ENCODE results near the gene ABHD16A. TPM values are rescaled to one million over a fixed set of nuclear protein-coding genes. Genes with fewer than 3 reads are reported as not detected.

ABHD16A gene
- total RNA-seq, 4 donors from 2014 or later, result 38.5 to 43.3 (median 40.1) TPM

DNA sequence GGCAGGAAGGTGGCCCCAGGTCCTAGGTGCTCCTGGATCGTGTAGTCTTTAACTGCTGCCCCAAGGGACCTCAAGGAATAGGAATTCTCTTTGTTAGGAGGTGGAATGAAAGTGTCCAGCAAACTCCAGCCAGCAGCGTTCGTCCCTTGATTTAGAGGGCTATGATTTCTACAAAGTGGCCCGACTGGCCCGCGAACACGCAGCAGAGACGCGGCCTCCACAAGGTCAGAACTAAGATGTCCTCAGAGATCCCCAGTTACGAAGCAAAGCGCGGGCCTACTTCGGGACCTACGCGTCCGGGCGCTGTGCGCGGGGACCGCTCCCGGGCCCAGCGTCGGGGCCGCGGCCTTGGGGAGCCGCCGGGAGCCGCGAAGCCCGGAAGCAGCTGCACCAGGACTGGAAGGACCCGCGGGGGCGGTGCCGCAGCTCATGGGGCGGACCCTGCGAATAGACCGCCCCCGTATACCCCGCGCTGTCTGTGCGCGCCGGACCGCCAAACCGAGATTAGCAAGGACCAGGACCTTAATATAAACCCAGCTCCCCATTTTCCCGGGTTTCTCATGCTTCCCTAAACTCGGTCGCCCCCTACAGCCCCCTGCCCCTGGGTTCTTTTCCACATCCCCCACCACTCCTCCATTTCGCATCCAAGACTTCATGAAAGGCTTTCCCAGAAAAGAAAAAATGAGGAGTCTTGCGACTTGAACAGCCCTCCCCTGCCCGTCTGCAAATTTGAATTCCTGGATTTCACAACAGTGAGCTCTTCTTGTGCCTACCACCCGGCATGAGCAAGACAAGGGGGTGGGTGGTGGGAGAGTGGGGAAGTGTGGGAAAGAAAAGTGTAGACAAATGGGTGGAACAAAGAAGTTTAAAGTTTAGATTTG lies 42.5 kb downstream of the ABHD16A start, which contains the start of gene C6orf47:
C6orf47 (minus strand) TSS at position 398 of the 881 bp plus-strand sequence. CDS start 831 bp downstream, outside the sequence.
- no peaks in the 10 kb centered on the region for H3K27me3 ChIP-seq
- DNase-seq, result no peak
- peaks cover 4 to 57% (median 13%) of the 10 kb centered on the region in 3 donors for H3K36me3 ChIP-seq
- H3K4me1 ChIP-seq, result peaks cover 31 to 74% (median 37%) of the 10 kb centered on the region in 3 donors
- TF ChIP-seq POLR2A (IDR thresholded peaks at IDR 0.05), result peak in 3 of 4 donors; percentile 26 to 91 (median 89)
- TF ChIP-seq, protein P1, sequence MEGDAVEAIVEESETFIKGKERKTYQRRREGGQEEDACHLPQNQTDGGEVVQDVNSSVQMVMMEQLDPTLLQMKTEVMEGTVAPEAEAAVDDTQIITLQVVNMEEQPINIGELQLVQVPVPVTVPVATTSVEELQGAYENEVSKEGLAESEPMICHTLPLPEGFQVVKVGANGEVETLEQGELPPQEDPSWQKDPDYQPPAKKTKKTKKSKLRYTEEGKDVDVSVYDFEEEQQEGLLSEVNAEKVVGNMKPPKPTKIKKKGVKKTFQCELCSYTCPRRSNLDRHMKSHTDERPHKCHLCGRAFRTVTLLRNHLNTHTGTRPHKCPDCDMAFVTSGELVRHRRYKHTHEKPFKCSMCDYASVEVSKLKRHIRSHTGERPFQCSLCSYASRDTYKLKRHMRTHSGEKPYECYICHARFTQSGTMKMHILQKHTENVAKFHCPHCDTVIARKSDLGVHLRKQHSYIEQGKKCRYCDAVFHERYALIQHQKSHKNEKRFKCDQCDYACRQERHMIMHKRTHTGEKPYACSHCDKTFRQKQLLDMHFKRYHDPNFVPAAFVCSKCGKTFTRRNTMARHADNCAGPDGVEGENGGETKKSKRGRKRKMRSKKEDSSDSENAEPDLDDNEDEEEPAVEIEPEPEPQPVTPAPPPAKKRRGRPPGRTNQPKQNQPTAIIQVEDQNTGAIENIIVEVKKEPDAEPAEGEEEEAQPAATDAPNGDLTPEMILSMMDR (IDR thresholded peaks at IDR 0.05), result peak in 1 of 6 experiments; percentile 14
- intact Hi-C loops (cut with DNase I), result no loop called here
- H3K9me3 ChIP-seq, result no peaks in the 10 kb centered on the region
- WGBS, 2 donors, result 0% methylated on average over 2 to 21 of the region's 52 CpGs
- peak within 1 kb of the TSS; percentile 90 to 95 (median 92) for H3K27ac ChIP-seq
- peak within 1 kb of the TSS; percentile 52 to 78 (median 70) for H3K4me3 ChIP-seq

DNA sequence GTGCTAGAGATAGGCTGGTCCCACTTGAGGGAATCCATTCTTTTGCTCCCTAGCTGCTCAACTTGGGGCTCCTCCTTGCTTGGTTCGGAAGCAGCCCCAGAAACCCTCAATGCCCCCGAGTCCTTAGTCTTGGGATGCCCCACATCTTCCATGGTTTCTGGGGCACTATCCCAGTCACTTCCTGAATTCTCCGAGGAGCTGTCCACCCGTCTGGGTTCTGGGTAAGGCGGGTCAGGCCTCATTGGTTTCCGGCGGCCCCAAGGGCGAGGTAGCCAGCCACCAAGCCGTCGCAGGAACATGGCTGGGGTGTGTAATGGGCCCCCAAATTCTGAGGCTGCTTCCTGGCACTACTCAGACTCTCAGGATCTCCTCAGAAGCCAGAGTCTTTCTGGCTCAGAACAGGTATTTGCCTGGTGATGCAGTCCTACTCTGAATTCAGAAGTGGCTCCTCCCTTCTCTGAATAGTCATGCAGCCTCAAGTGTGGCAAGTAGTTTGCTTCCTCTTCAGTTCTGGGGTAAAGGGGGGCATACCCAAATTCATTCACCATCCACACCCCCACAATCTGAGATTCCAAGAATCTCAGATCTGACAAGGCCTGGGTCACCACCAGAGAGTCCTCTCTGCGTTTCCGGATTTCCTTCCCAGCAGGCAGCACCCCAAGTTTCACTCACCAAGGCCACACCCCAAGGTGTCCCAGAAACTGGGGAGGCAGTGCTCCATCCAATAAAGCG lies 43.3 kb downstream of the ABHD16A start:
- no peak for DNase-seq
- intact Hi-C loops (cut with DNase I), result no loop called here

DNA sequence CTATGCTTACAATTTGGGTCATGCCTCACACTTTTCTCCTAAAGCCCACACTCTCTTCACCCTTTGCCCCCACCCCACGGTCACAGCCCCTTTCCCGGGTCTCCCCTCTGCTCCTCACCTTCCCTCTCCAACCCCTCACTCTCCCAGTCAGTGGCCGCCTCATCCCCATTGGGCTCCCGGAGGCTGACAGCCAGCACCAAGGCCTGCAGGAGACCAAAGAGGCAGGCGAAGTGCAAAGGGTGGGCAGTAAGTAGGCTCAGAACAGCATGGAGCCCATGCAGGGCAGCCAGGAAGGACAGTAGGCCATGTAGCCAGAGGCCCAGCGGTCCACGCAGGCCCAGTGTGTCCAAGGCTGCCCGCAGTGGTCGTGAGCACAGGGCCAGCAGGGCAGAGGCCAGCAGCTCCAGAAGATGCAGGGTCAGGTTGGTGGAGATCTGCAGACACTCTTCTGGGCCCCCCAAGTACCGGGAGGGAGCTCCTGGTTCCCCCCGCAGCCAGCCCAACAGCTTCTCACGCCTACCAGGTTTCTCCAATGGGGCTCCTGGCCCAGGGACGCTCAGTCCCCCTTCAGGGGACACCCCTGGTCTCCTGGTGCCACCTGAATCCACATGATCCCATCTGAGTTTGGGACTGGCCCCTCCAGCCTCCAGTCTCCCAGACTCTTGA lies 44.0 kb downstream of the ABHD16A start:
- H3K27me3 ChIP-seq, result no peaks in the 10 kb centered on the region
- H3K9me3 ChIP-seq, result no peaks in the 10 kb centered on the region
- TF ChIP-seq, protein P1 (IDR thresholded peaks at IDR 0.05), result no peak
- TF ChIP-seq POLR2A (IDR thresholded peaks at IDR 0.05), result no peak
- peak overlapping the region; percentile 52 to 78 (median 70) for H3K4me3 ChIP-seq
- H3K27ac ChIP-seq, result peak overlapping the region; percentile 90 to 95 (median 92)
- intact Hi-C loops (cut with DNase I), result no loop called here
- DNase-seq, result no peak
- H3K36me3 ChIP-seq, result peaks cover 4 to 67% (median 13%) of the 10 kb centered on the region in 3 donors
- 50 to 69% methylated on average over 4 to 6 of the region's 13 CpGs for WGBS, 2 donors
- H3K4me1 ChIP-seq, result peaks cover 28 to 68% (median 34%) of the 10 kb centered on the region in 3 donors

More for the DNA sequence above, 43.3 kb downstream of the ABHD16A start:
- peaks cover 4 to 65% (median 13%) of the 10 kb centered on the region in 3 donors for H3K36me3 ChIP-seq
- WGBS, 2 donors, result 18% methylated on average over 12 of the region's 13 CpGs; no CpG with 5 or more reads in 1 of the 2 donors
- peak overlapping the region; percentile 90 to 95 (median 92) for H3K27ac ChIP-seq
- H3K4me3 ChIP-seq, result peak overlapping the region; percentile 52 to 78 (median 70)
- H3K27me3 ChIP-seq, result no peaks in the 10 kb centered on the region
- H3K9me3 ChIP-seq, result no peaks in the 10 kb centered on the region
- peaks cover 31 to 74% (median 37%) of the 10 kb centered on the region in 3 donors for H3K4me1 ChIP-seq
- TF ChIP-seq, protein P1 (IDR thresholded peaks at IDR 0.05), result no peak
- TF ChIP-seq POLR2A (IDR thresholded peaks at IDR 0.05), result no peak

DNA sequence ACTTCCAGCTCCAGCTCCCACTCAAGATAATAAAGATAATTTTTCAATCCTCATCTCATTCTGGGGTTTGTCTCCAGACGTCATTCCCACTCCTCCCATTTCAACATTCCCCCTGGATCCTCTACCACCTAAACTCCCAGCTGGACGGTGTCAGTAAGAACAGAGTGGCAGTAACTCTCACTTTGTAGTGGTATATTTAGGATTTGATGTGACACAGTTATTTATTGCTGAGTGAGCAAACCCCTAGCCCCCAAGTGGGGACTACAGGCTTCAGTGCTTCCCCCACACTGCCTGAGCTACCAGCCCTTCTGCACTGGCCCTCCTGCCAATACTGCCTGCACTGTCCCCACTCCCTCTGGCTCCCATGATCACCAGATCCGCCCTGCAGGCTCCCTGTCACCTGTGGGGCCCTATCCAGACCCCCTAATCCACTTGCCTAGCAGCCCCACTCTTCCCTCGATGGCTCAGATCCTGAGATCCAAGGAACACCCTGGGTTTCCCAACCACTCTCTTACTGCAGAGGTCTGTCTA lies 44.9 kb downstream of the ABHD16A start:
- no peak for DNase-seq
- H3K9me3 ChIP-seq, result no peaks in the 10 kb centered on the region
- H3K4me1 ChIP-seq, result peaks cover 19 to 67% (median 31%) of the 10 kb centered on the region in 3 donors
- H3K27me3 ChIP-seq, result no peaks in the 10 kb centered on the region
- H3K36me3 ChIP-seq, result peaks cover 4 to 61% (median 13%) of the 10 kb centered on the region in 3 donors
- peak overlapping the region in 2 of 4 donors; percentile 25 to 94 for H3K27ac ChIP-seq
- TF ChIP-seq, protein P1 (IDR thresholded peaks at IDR 0.05), result no peak
- no peak for TF ChIP-seq POLR2A (IDR thresholded peaks at IDR 0.05)
- H3K4me3 ChIP-seq, result no peak overlapping the region
- intact Hi-C loops (cut with DNase I), result no loop called here
- 72 to 83% methylated on average over 4 of the region's 4 CpGs for WGBS, 2 donors
